ENCODE results near the gene RFTN1.

GRCh38 chr3:16486951-16487480, 26.5 kb downstream of the RFTN1 start:
- no peak for TF ChIP-seq CTCF (IDR thresholded peaks at IDR 0.05)
- no peak for TF ChIP-seq POLR2A (IDR thresholded peaks at IDR 0.05)

Measured in lower leg skin (tissue), 3 donors.